ENCODE results near the gene HOXA9. TPM values are rescaled to one million over a fixed set of nuclear protein-coding genes. Genes with fewer than 3 reads are reported as not detected.

Gene HOXA9
- total and polyA plus RNA-seq, 9 donors = 0.12 to 2.5 (median 0.57) TPM; not detected in 1

- Histone ChIP-seq H3K9me3 (no peaks in the 10 kb centered on the region), H3K4me3 (no peak overlapping the region), H3K27me3 (no peaks in the 10 kb centered on the region), H3K36me3 (no peaks in the 10 kb centered on the region), H3K4me1 (ENCODE audit: insufficient read depth) (no peaks in the 10 kb centered on the region), H3K27ac (peak overlapping the region in 1 of 2 donors; percentile 42)
- TF ChIP-seq POLR2A (IDR thresholded peaks at IDR 0.05) = no peak
- TF ChIP-seq EP300 (IDR thresholded peaks at IDR 0.05) = no peak
- no peak for TF ChIP-seq CTCF (IDR thresholded peaks at IDR 0.05)
- intact Hi-C loops (cut with DNase I) = no loop called here
- DNase-seq = peak in 1 of 5 donors; percentile 63
- 25 to 38% (median 31%) methylated on average over 19 of the region's 19 CpGs for WGBS, 3 donors
Observed at GRCh38 chr7:27117887-27118491, 47.3 kb downstream of the HOXA9 start.

- WGBS, 3 donors = 42 to 63% (median 50%) methylated on average over 12 of the region's 12 CpGs
Observed at GRCh38 chr7:27116962-27117886, 48.1 kb downstream of the HOXA9 start.

GRCh38 chr7:27116031-27116961 lies 49.0 kb downstream of the HOXA9 start:
- peak in 1 of 5 donors; percentile 34 for DNase-seq
- Histone ChIP-seq H3K4me3 (peak overlapping the region; percentile 24), H3K27ac (peak overlapping the region in 1 of 2 donors; percentile 76), H3K36me3 (no peaks in the 10 kb centered on the region), H3K4me1 (ENCODE audit: insufficient read depth) (no peaks in the 10 kb centered on the region), H3K27me3 (no peaks in the 10 kb centered on the region), H3K9me3 (no peaks in the 10 kb centered on the region)
- TF ChIP-seq POLR2A (IDR thresholded peaks at IDR 0.05) (no peak), EP300 (IDR thresholded peaks at IDR 0.05) (no peak)
- intact Hi-C loops (cut with DNase I) = no loop called here
- 49 to 65% (median 57%) methylated on average over 20 of the region's 20 CpGs for WGBS, 3 donors

More at GRCh38 chr7:27116962-27117886, 48.1 kb downstream of the HOXA9 start:
- Histone ChIP-seq H3K27me3 (no peaks in the 10 kb centered on the region), H3K27ac (peak overlapping the region in 1 of 2 donors; percentile 76), H3K9me3 (no peaks in the 10 kb centered on the region), H3K36me3 (no peaks in the 10 kb centered on the region), H3K4me1 (ENCODE audit: insufficient read depth) (no peaks in the 10 kb centered on the region), H3K4me3 (no peak overlapping the region)
- TF ChIP-seq CTCF (IDR thresholded peaks at IDR 0.05) (no peak), EP300 (IDR thresholded peaks at IDR 0.05) (no peak), POLR2A (IDR thresholded peaks at IDR 0.05) (no peak)
- peak in 1 of 5 donors; percentile 39 for DNase-seq
- intact Hi-C loops (cut with DNase I) = no loop called here

GRCh38 chr7:27115221-27116026 lies 49.9 kb downstream of the HOXA9 start:
- DNase-seq = peak in 1 of 5 donors; percentile 58
- 16 to 38% (median 27%) methylated on average over 45 of the region's 45 CpGs for whole genome bisulfite sequencing, 3 donors
- H3K9me3 ChIP-seq = no peaks in the 10 kb centered on the region
- intact Hi-C loops (cut with DNase I) = no loop called here
- no peaks in the 10 kb centered on the region for H3K36me3 ChIP-seq
- H3K27me3 ChIP-seq = peaks cover 2% of the 10 kb centered on the region
- TF ChIP-seq EP300 (IDR thresholded peaks at IDR 0.05) (no peak), POLR2A (IDR thresholded peaks at IDR 0.05) (no peak), CTCF (IDR thresholded peaks at IDR 0.05) (no peak)
- no peaks in the 10 kb centered on the region for H3K4me1 ChIP-seq (ENCODE audit: insufficient read depth)
- peak overlapping the region in 1 of 2 donors; percentile 76 for H3K27ac ChIP-seq
- peak overlapping the region; percentile 24 for H3K4me3 ChIP-seq

All from ovary (tissue), 9 donors.